Mesenchymal stem cell (in vitro differentiated cells and primary cell): ENCODE measurements around the gene LIPG.

Experiments
- DNase-seq: peaks from one replicate; pipeline ENCODE4 v3.0.0-alpha.2; 2013
- H2AFZ ChIP-seq: one replicate; pipeline ENCODE4 v1.6.1; 2013; ENCODE audit warnings: low read depth, mild to moderate bottlenecking, control low read depth, inconsistent platforms, low read length, moderate library complexity
- H2AK5ac ChIP-seq: 2 replicates; pipeline ENCODE4 v1.6.1; 2013; ENCODE audit warnings: low read length, moderate library complexity, mild to moderate bottlenecking, inconsistent platforms; ENCODE audit not compliant: severe bottlenecking
- H2BK120ac ChIP-seq: one replicate; pipeline ENCODE4 v1.6.1; 2013; ENCODE audit warnings: low read depth, mild to moderate bottlenecking, inconsistent platforms, low read length, moderate library complexity
- H2BK12ac ChIP-seq, 2 experiments: one replicate each; pipeline ENCODE4 v1.6.1; 2013; ENCODE audit warnings: inconsistent platforms in 2 of 2, low read length in 2 of 2, mild to moderate bottlenecking in 2 of 2, moderate library complexity in 2 of 2, control low read depth in 1 of 2
- H2BK15ac ChIP-seq: one replicate; pipeline ENCODE4 v1.6.1; 2013; ENCODE audit warnings: mild to moderate bottlenecking, low read depth, inconsistent platforms; ENCODE audit not compliant: poor library complexity, severe bottlenecking
- H2BK5ac ChIP-seq: 2 replicates; pipeline ENCODE4 v1.6.1; 2013; ENCODE audit warnings: low read depth, mild to moderate bottlenecking, low read length, control low read depth, inconsistent platforms; ENCODE audit not compliant: poor library complexity, severe bottlenecking
- H3K14ac ChIP-seq, 2 experiments: one replicate each; pipeline ENCODE4 v1.6.1; 2013; ENCODE audit warnings: inconsistent platforms in 2 of 2, low read length in 2 of 2, control low read depth in 1 of 2, mild to moderate bottlenecking in 1 of 2, moderate library complexity in 1 of 2
- H3K18ac ChIP-seq, 2 experiments: one replicate each; pipeline ENCODE4 v1.6.1; 2013; ENCODE audit warnings: inconsistent platforms in 2 of 2, low read length in 2 of 2, control low read depth in 1 of 2, low read depth in 1 of 2, mild to moderate bottlenecking in 1 of 2
- H3K23ac ChIP-seq, 2 experiments: one replicate each; pipeline ENCODE4 v1.6.1; 2013; ENCODE audit warnings: inconsistent platforms in 2 of 2, low read length in 2 of 2, mild to moderate bottlenecking in 2 of 2, moderate library complexity in 2 of 2, control low read depth in 1 of 2
- H3K27ac ChIP-seq: 2 replicates; pipeline ENCODE4 v1.5.1; 2013; ENCODE audit warnings: mild to moderate bottlenecking, moderate library complexity, low read length, control low read depth, inconsistent platforms; ENCODE audit not compliant: poor library complexity, severe bottlenecking
- H3K27me3 ChIP-seq, 2 experiments: 2 replicates each; pipeline versions ENCODE4 v1.6.1 to v1.7.0; 2013; ENCODE audit warnings: low read length in 2 of 2, mild to moderate bottlenecking in 2 of 2, moderate library complexity in 2 of 2, control low read depth in 1 of 2, inconsistent platforms in 1 of 2; ENCODE audit not compliant: control insufficient read depth in 1 of 2, insufficient read depth in 1 of 2
- H3K36me3 ChIP-seq, 2 experiments: 2 replicates each; pipeline versions ENCODE4 v1.6.1 to v1.7.0; 2013; ENCODE audit warnings: low read length in 2 of 2, control low read depth in 1 of 2, inconsistent platforms in 1 of 2, low read depth in 1 of 2, mild to moderate bottlenecking in 1 of 2; ENCODE audit not compliant: insufficient read depth in 2 of 2, control insufficient read depth in 1 of 2
- H3K4ac ChIP-seq, 2 experiments: one replicate each; pipeline ENCODE4 v1.6.1; 2013; ENCODE audit warnings: inconsistent platforms in 2 of 2, low read length in 2 of 2, mild to moderate bottlenecking in 2 of 2, moderate library complexity in 2 of 2, control low read depth in 1 of 2, low read depth in 1 of 2
- H3K4me1 ChIP-seq: 2 replicates; pipeline ENCODE4 v1.6.1; 2013; ENCODE audit warnings: low read depth, low read length, control low read depth; ENCODE audit not compliant: control insufficient read depth, insufficient read depth
- H3K4me2 ChIP-seq: 2 replicates; pipeline ENCODE4 v1.6.1; 2013; ENCODE audit warnings: low read length, mild to moderate bottlenecking, inconsistent platforms; ENCODE audit not compliant: poor library complexity, severe bottlenecking
- H3K4me3 ChIP-seq, 2 experiments: 2 replicates each; pipeline versions ENCODE4 v1.5.1 to v1.7.0; 2013; ENCODE audit warnings: low read length in 2 of 2, mild to moderate bottlenecking in 2 of 2, control low read depth in 1 of 2, low read depth in 1 of 2; ENCODE audit not compliant: insufficient read depth in 1 of 2
- H3K79me1 ChIP-seq: replicated peaks from 2 replicates; pipeline ENCODE4 v1.6.1; 2013; ENCODE audit warnings: mild to moderate bottlenecking, control low read depth, low read length, inconsistent platforms; ENCODE audit not compliant: poor library complexity, severe bottlenecking
- H3K9ac ChIP-seq: 2 replicates; pipeline ENCODE4 v1.7.0; 2013; ENCODE audit warnings: mild to moderate bottlenecking, low read length, moderate library complexity
- H3K9me3 ChIP-seq: 2 replicates; pipeline ENCODE4 v1.7.0; 2013; ENCODE audit warnings: mild to moderate bottlenecking, low read length; ENCODE audit not compliant: control insufficient read depth
- H4K8ac ChIP-seq: one replicate; pipeline ENCODE4 v1.6.1; 2013; ENCODE audit warnings: inconsistent platforms, mild to moderate bottlenecking, low read length, moderate library complexity
- H4K91ac ChIP-seq: one replicate; pipeline ENCODE4 v1.6.1; 2013; ENCODE audit warnings: mild to moderate bottlenecking, low read length, inconsistent platforms
- WGBS: methylation state at CpG from one replicate; pipeline ENCODE4 v1.1.7; 2013; ENCODE audit warnings: mixed read lengths; 5-methylcytosine and 5-hydroxymethylcytosine counted together

Gene LIPG

GRCh38 chr18:49546719-49547273 is 15.1 kb upstream of the LIPG start:
- no peak overlapping the region for H3K4me3 ChIP-seq
- no peak overlapping the region for H3K4ac ChIP-seq
- no peaks in the 10 kb centered on the region for H3K79me1 ChIP-seq
- H3K4me2 ChIP-seq = no peak overlapping the region
- no peak overlapping the region for H2AK5ac ChIP-seq
- H2BK120ac ChIP-seq = no peak overlapping the region
- no peak overlapping the region for H2AFZ ChIP-seq
- H3K18ac ChIP-seq = no peak overlapping the region
- no peak overlapping the region for H3K9ac ChIP-seq
- no peak overlapping the region for H4K8ac ChIP-seq
- no peak overlapping the region for H2BK5ac ChIP-seq
- H3K23ac ChIP-seq = no peak overlapping the region
- DNase-seq = no peak
- no peak overlapping the region for H2BK12ac ChIP-seq
- no peak overlapping the region for H3K27ac ChIP-seq
- no peaks in the 10 kb centered on the region for H3K9me3 ChIP-seq
- H3K27me3 ChIP-seq = no peaks in the 10 kb centered on the region
- WGBS = 75% methylated on average over 3 of the region's 5 CpGs
- no peak overlapping the region for H3K14ac ChIP-seq
- H2BK15ac ChIP-seq = no peak overlapping the region
- no peaks in the 10 kb centered on the region for H3K36me3 ChIP-seq
- H3K4me1 ChIP-seq = peaks cover 2% of the 10 kb centered on the region
- no peak overlapping the region for H4K91ac ChIP-seq

DNA sequence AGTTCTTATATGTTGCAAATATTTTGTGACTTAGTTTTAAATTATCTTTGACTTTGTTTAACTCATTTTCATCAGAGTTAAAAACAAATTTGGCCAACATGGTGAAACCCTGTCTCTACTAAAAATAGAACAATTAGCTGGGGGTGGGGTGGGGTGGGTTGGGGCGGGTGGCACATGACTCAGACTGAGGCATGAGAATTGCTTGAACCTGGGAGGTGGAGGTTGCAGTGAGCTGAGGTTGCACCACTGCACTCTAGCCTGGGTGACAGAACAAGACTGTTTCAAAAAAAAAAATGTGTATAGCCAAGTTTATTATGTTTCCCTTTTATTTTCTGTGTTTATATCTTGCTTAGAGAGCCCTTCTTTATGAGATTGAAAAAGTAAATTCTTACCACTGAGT is 14.2 kb upstream of the LIPG start:
- no peak for DNase-seq
- Histone ChIP-seq H2AFZ (no peak overlapping the region), H2BK12ac (no peak overlapping the region), H3K4me3 (no peak overlapping the region), H3K4me2 (no peak overlapping the region), H3K9ac (no peak overlapping the region), H3K79me1 (no peaks in the 10 kb centered on the region), H3K14ac (no peak overlapping the region), H3K9me3 (no peaks in the 10 kb centered on the region), H2BK15ac (no peak overlapping the region), H3K27ac (no peak overlapping the region), H3K4me1 (peaks cover 2% of the 10 kb centered on the region), H3K18ac (no peak overlapping the region), H3K4ac (no peak overlapping the region), H4K8ac (no peak overlapping the region), H2AK5ac (no peak overlapping the region), H3K23ac (no peak overlapping the region), H4K91ac (no peak overlapping the region), H2BK120ac (no peak overlapping the region), H3K27me3 (no peaks in the 10 kb centered on the region), H2BK5ac (no peak overlapping the region), H3K36me3 (no peaks in the 10 kb centered on the region)
- 0% methylated on average over 1 of the region's 1 CpG for WGBS

- peak; percentile 80 for DNase-seq
- Histone ChIP-seq H3K27ac (peak overlapping the region; percentile 83), H2BK120ac (no peak overlapping the region), H3K4ac (no peak overlapping the region), H4K91ac (no peak overlapping the region), H2BK5ac (no peak overlapping the region), H3K14ac (no peak overlapping the region), H3K18ac (peak overlapping the region in 1 of 2 experiments; percentile 56), H3K9ac (peak overlapping the region; percentile 20), H3K27me3 (no peaks in the 10 kb centered on the region), H3K9me3 (no peaks in the 10 kb centered on the region), H2AFZ (no peak overlapping the region), H3K79me1 (no peaks in the 10 kb centered on the region), H2AK5ac (no peak overlapping the region), H3K23ac (no peak overlapping the region), H2BK15ac (no peak overlapping the region), H2BK12ac (no peak overlapping the region), H4K8ac (no peak overlapping the region), H3K4me2 (no peak overlapping the region), H3K4me1 (peaks cover 2% of the 10 kb centered on the region), H3K4me3 (no peak overlapping the region), H3K36me3 (no peaks in the 10 kb centered on the region)
- WGBS = 11% methylated on average over 1 of the region's 1 CpG
Observed at GRCh38 chr18:49548229-49548636, 13.6 kb upstream of the LIPG start.

DNA sequence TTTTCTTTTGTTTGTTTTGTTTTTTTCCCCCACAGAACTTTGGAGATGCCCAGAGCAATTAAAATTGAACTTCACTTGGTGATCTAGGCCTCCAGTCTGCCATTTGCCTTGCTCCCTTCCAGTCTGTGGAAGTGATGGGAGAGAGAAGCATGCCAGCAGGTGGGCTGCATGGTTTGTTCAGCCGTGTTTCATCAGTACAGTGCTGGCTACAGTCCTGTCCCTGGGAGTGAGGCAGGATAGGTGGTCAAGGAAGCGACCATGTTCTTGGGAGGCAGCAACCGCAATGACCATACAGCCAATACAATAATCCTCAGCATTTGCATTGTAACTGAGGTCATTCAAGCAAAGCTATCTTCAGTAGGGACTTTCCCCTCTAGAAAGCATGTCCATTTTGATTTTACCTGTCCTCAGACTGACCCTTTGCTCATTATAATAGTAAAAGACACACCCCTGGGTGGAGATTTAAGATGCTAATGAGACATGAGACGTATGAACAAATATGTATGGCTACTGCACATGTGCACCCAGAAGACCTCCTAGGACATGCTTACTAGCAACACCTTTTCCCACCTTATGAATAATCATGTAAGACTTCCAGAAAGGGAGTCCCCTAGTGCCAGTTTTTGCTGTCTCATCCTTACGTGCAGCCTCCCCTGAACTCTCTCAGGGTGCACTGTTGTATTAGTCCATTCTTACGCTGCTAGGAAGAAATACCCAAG is 11.1 kb upstream of the LIPG start:
- Histone ChIP-seq H3K79me1 (no peaks in the 10 kb centered on the region), H2AFZ (no peak overlapping the region), H3K14ac (peak overlapping the region in 1 of 2 experiments; percentile 26), H2BK120ac (no peak overlapping the region), H2BK15ac (no peak overlapping the region), H3K4ac (no peak overlapping the region), H3K9me3 (no peaks in the 10 kb centered on the region), H4K8ac (no peak overlapping the region), H3K4me2 (no peak overlapping the region), H4K91ac (no peak overlapping the region), H3K23ac (no peak overlapping the region), H3K4me3 (no peak overlapping the region), H2BK12ac (no peak overlapping the region), H2BK5ac (no peak overlapping the region), H2AK5ac (no peak overlapping the region), H3K18ac (no peak overlapping the region), H3K4me1 (peaks cover 2% of the 10 kb centered on the region), H3K9ac (no peak overlapping the region), H3K27ac (no peak overlapping the region), H3K27me3 (no peaks in the 10 kb centered on the region), H3K36me3 (no peaks in the 10 kb centered on the region)
- no peak for DNase-seq
- WGBS = 98% methylated on average over 6 of the region's 6 CpGs
